Left lung (tissue), 10 donors: ENCODE data around the gene WNT5A. TPM values are rescaled to one million over a fixed set of nuclear protein-coding genes. Genes with fewer than 3 reads are reported as not detected.
A peak's percentile ranks its signal among the peaks of the same experiment; 100 is the strongest.

Source experiments
- ATAC-seq: fragments of 200-7000 bp; cut with Tn5 transposase; one replicate; pipeline ENCODE4 v1.9.1; 2020; ENCODE audit warnings: moderate library complexity
- DNase-seq, 4 donors: peaks; one replicate each; pipeline ENCODE4 v3.0.0-alpha.2; 2013 to 2020
- H3K27ac ChIP-seq, 2 donors: fragments of 200-600 bp; sonication (generic) in 1 of 2; one replicate each; pipeline versions ENCODE4 v1.5.0 to v1.8.0; 2020 to 2021
- H3K27me3 ChIP-seq, 2 donors: fragments of 200-600 bp; sonication (generic) in 1 of 2; one replicate each; pipeline versions ENCODE4 v1.5.0 to v1.8.0; 2020 to 2021
- H3K36me3 ChIP-seq, 2 donors: fragments of 200-600 bp; sonication (generic) in 1 of 2; one replicate each; pipeline versions ENCODE4 v1.5.0 to v1.8.0; 2020 to 2021
- H3K4me1 ChIP-seq, 2 donors: fragments of 200-600 bp; one replicate each; pipeline ENCODE4 v1.8.0; 2021
- H3K4me3 ChIP-seq, 2 donors: fragments of 200-600 bp; sonication (generic) in 1 of 2; one replicate each; pipeline versions ENCODE4 v1.5.0 to v1.8.0; 2020 to 2021; ENCODE audit warnings: mild to moderate bottlenecking in 1 of 2
- H3K9me3 ChIP-seq, 2 donors: fragments of 200-600 bp; sonication (generic) in 1 of 2; one replicate each; pipeline versions ENCODE4 v1.5.0 to v1.8.0; 2020 to 2021
- CTCF ChIP-seq, 2 donors: fragments of 200-600 bp; sonication (generic) in 1 of 2; IDR thresholded peaks; one replicate each; pipeline versions ENCODE4 v1.5.0 to v1.8.0; 2021; ENCODE audit warnings: antibody characterized with exemption in 2 of 2
- intact Hi-C, 2 donors: fragments of 100-400 bp; cut with DNase I; formaldehyde crosslinking; loops; one replicate each; pipeline versions ENCODE4 v1.11.2 to v1.14.2; 2022
- polyA plus RNA-seq, 6 donors: library from polyadenylated mRNA; unstranded; fragments of 120-200 nt; gene quantifications; one replicate each; pipeline ENCODE4 v1.2.1, GENCODE V29; 2013; ENCODE audit not compliant: insufficient read length in 6 of 6
- total RNA-seq, 2 donors: library from RNA; stranded (reverse); fragmentation: NEBNext Ultra II Directional; extraction: Animal tissue kit (Norgen Biotek cat#: 25700); gene quantifications; one replicate each; pipeline ENCODE4 v1.2.1, GENCODE V29; 2021
- donor health status: DM: no; HTN: yes; CAD: no.
- donor health status: DM: no; HTN: no; CAD: no.

WNT5A gene
- total and polyA plus RNA-seq, 8 donors: 11.1 to 27.0 (median 19.2) TPM

- intact Hi-C loops: no loop called here
- DNase-seq (no peak), ATAC-seq (no peak)
- Histone ChIP-seq H3K27ac (no peak overlapping the region), H3K36me3 (no peaks in the 10 kb centered on the region), H3K4me1 (no peaks in the 10 kb centered on the region), H3K9me3 (no peaks in the 10 kb centered on the region), H3K4me3 (no peak overlapping the region), H3K27me3 (peaks cover 0 to 16% of the 10 kb centered on the region in 2 donors)
- TF ChIP-seq CTCF (IDR thresholded peaks at IDR 0.05): no peak
These were observed 28.6 kb upstream of the WNT5A start for GRCh38 chr3:55515550-55516246.

GRCh38 chr3:55514962-55515361 is 27.9 kb upstream of the WNT5A start:
- Histone ChIP-seq H3K27ac (no peak overlapping the region), H3K4me3 (no peak overlapping the region), H3K9me3 (no peaks in the 10 kb centered on the region), H3K27me3 (peaks cover 0 to 16% of the 10 kb centered on the region in 2 donors), H3K4me1 (no peaks in the 10 kb centered on the region), H3K36me3 (no peaks in the 10 kb centered on the region)
- ATAC-seq: no peak
- intact Hi-C loops: no loop called here
- TF ChIP-seq CTCF (IDR thresholded peaks at IDR 0.05): no peak
- no peak for DNase-seq

- H3K27ac ChIP-seq: no peak overlapping the region
- ATAC-seq (no peak), DNase-seq (no peak)
- no peaks in the 10 kb centered on the region for H3K4me1 ChIP-seq
- H3K4me3 ChIP-seq: no peak overlapping the region
- no peaks in the 10 kb centered on the region for H3K9me3 ChIP-seq
- peaks cover 0 to 16% of the 10 kb centered on the region in 2 donors for H3K27me3 ChIP-seq
- no peaks in the 10 kb centered on the region for H3K36me3 ChIP-seq
- no peak for TF ChIP-seq CTCF (IDR thresholded peaks at IDR 0.05)
- intact Hi-C loops: no loop called here
These were observed 25.7 kb upstream of the WNT5A start for GRCh38 chr3:55512571-55513343.

GRCh38 chr3:55511895-55512570 is 24.9 kb upstream of the WNT5A start:
- Histone ChIP-seq H3K27ac (no peak overlapping the region), H3K27me3 (peaks cover 0 to 13% of the 10 kb centered on the region in 2 donors), H3K4me3 (no peak overlapping the region), H3K4me1 (no peaks in the 10 kb centered on the region), H3K36me3 (no peaks in the 10 kb centered on the region), H3K9me3 (no peaks in the 10 kb centered on the region)
- no peak for TF ChIP-seq CTCF (IDR thresholded peaks at IDR 0.05)
- intact Hi-C loops: no loop called here
- ATAC-seq: peak; percentile 52
- DNase-seq: no peak

- DNase-seq (no peak), ATAC-seq (no peak)
- no peak overlapping the region for H3K4me3 ChIP-seq
- H3K4me1 ChIP-seq: no peaks in the 10 kb centered on the region
- H3K36me3 ChIP-seq: no peaks in the 10 kb centered on the region
- no peak overlapping the region for H3K27ac ChIP-seq
- intact Hi-C loops: no loop called here
- H3K27me3 ChIP-seq: peaks cover 0 to 7% of the 10 kb centered on the region in 2 donors
- no peak for TF ChIP-seq CTCF (IDR thresholded peaks at IDR 0.05)
- H3K9me3 ChIP-seq: no peaks in the 10 kb centered on the region
These were observed 21.2 kb upstream of the WNT5A start for GRCh38 chr3:55508335-55508734.
